Measurements from ENCODE around the gene NFKB2. TPM values are rescaled to one million over a fixed set of nuclear protein-coding genes. Genes with fewer than 3 reads are reported as not detected.

NFKB2 gene
- total RNA-seq, 1 donor from 2014 or later, result 6.8 TPM

GRCh38 chr10:102423372-102423968 is 28.0 kb downstream of the NFKB2 start:
- DNase-seq (ENCODE audit: low read depth) (no peak), FAIRE-seq (no peak)
- H3K4me3 ChIP-seq (ENCODE audit: low read depth, low read length), result no peak overlapping the region
- peaks cover under 1% of the 10 kb centered on the region for H3K27me3 ChIP-seq (ENCODE audit: control insufficient read depth, insufficient read depth, low read length)
- peaks cover 9% of the 10 kb centered on the region for H3K36me3 ChIP-seq (ENCODE audit: control insufficient read depth, insufficient read depth, low read length)
- TF ChIP-seq, protein P1, sequence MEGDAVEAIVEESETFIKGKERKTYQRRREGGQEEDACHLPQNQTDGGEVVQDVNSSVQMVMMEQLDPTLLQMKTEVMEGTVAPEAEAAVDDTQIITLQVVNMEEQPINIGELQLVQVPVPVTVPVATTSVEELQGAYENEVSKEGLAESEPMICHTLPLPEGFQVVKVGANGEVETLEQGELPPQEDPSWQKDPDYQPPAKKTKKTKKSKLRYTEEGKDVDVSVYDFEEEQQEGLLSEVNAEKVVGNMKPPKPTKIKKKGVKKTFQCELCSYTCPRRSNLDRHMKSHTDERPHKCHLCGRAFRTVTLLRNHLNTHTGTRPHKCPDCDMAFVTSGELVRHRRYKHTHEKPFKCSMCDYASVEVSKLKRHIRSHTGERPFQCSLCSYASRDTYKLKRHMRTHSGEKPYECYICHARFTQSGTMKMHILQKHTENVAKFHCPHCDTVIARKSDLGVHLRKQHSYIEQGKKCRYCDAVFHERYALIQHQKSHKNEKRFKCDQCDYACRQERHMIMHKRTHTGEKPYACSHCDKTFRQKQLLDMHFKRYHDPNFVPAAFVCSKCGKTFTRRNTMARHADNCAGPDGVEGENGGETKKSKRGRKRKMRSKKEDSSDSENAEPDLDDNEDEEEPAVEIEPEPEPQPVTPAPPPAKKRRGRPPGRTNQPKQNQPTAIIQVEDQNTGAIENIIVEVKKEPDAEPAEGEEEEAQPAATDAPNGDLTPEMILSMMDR (IDR thresholded peaks at IDR 0.05; ENCODE audit: insufficient read depth, low read length, severe bottlenecking), result no peak

- H3K27me3 ChIP-seq (ENCODE audit: control insufficient read depth, insufficient read depth, low read length), result no peaks in the 10 kb centered on the region
- peaks cover 9% of the 10 kb centered on the region for H3K36me3 ChIP-seq (ENCODE audit: control insufficient read depth, insufficient read depth, low read length)
- TF ChIP-seq, protein P1 (IDR thresholded peaks at IDR 0.05; ENCODE audit: insufficient read depth, low read length, severe bottlenecking), result no peak
- no peak for DNase-seq (ENCODE audit: low read depth)
- H3K4me3 ChIP-seq (ENCODE audit: low read depth, low read length), result no peak overlapping the region
- no peak for FAIRE-seq
Observed at GRCh38 chr10:102424145-102424544, 28.6 kb downstream of the NFKB2 start.

GRCh38 chr10:102424916-102425315 is 29.4 kb downstream of the NFKB2 start:
- DNase-seq (ENCODE audit: low read depth), result no peak
- H3K27me3 ChIP-seq (ENCODE audit: control insufficient read depth, insufficient read depth, low read length), result no peaks in the 10 kb centered on the region
- TF ChIP-seq, protein P1 (IDR thresholded peaks at IDR 0.05; ENCODE audit: insufficient read depth, low read length, severe bottlenecking), result no peak
- H3K4me3 ChIP-seq (ENCODE audit: low read depth, low read length), result no peak overlapping the region
- H3K36me3 ChIP-seq (ENCODE audit: control insufficient read depth, insufficient read depth, low read length), result peaks cover 9% of the 10 kb centered on the region
- FAIRE-seq, result no peak

GRCh38 chr10:102425444-102425843 is 29.9 kb downstream of the NFKB2 start:
- TF ChIP-seq, protein P1 (IDR thresholded peaks at IDR 0.05; ENCODE audit: insufficient read depth, low read length, severe bottlenecking), result no peak
- DNase-seq (ENCODE audit: low read depth), result no peak
- no peak for FAIRE-seq
- peaks cover 9% of the 10 kb centered on the region for H3K36me3 ChIP-seq (ENCODE audit: control insufficient read depth, insufficient read depth, low read length)
- no peak overlapping the region for H3K4me3 ChIP-seq (ENCODE audit: low read depth, low read length)
- H3K27me3 ChIP-seq (ENCODE audit: control insufficient read depth, insufficient read depth, low read length), result no peaks in the 10 kb centered on the region

- Histone ChIP-seq H3K4me3 (ENCODE audit: low read depth, low read length) (no peak overlapping the region), H3K36me3 (ENCODE audit: control insufficient read depth, insufficient read depth, low read length) (peaks cover 9% of the 10 kb centered on the region), H3K27me3 (ENCODE audit: control insufficient read depth, insufficient read depth, low read length) (no peaks in the 10 kb centered on the region)
- TF ChIP-seq, protein P1 (IDR thresholded peaks at IDR 0.05; ENCODE audit: insufficient read depth, low read length, severe bottlenecking), result no peak
- FAIRE-seq, result no peak
- no peak for DNase-seq (ENCODE audit: low read depth)
Observed at GRCh38 chr10:102426803-102427287, 31.3 kb downstream of the NFKB2 start.

GRCh38 chr10:102429468-102429867 is 34.0 kb downstream of the NFKB2 start:
- Histone ChIP-seq H3K36me3 (ENCODE audit: control insufficient read depth, insufficient read depth, low read length) (no peaks in the 10 kb centered on the region), H3K4me3 (ENCODE audit: low read depth, low read length) (no peak overlapping the region), H3K27me3 (ENCODE audit: control insufficient read depth, insufficient read depth, low read length) (no peaks in the 10 kb centered on the region)
- FAIRE-seq (no peak), DNase-seq (ENCODE audit: low read depth) (no peak)
- TF ChIP-seq, protein P1 (IDR thresholded peaks at IDR 0.05; ENCODE audit: insufficient read depth, low read length, severe bottlenecking), result no peak

All from bronchial epithelial cell (primary cell).